GM19438 (cell line): ENCODE data around the gene PTPN5.

Experiments used
- ATAC-seq: cut with Tn5 transposase; IDR thresholded peaks from one replicate; pipeline ENCODE4 v1.9.1; 2021; ENCODE audit warnings: low read depth; ENCODE audit not compliant: unreplicated experiment

PTPN5 gene

DNA sequence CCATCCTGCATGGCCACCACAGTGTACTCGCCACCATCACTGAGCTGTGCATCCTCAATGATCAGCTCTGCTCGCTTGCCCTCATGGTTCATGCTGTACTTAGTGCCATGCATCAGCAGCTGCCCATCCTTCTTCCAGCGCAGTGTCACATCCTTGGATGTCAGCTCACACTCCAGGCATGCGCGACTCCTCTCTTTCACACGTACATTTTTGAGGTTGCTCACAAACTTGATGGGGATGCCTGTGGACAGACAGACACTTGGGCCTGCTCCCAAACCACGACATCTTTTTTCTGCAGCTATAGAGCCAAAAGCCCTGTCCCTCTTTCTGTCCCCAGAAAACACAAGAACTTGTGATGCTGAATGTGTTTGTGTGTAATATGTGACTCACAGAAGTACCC lies 76.1 kb downstream of the PTPN5 start:
- no peak for ATAC-seq

DNA sequence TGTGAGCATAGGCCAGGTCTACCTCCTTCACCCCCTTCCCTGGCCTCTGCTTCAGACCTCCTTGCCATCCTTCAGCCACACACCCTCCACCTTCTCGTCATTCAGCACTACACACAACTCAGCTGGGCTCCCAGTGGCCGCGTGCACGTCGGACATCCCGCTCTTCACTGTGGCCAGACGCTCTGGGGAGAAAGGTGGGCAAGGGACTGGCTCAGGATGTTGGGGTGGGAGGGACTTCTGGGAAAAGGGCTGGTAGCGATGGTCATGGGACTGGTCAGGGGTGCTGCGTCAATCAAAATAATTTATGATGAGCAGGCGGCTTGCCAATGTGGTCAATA lies 77.2 kb downstream of the PTPN5 start:
- no peak for ATAC-seq

DNA sequence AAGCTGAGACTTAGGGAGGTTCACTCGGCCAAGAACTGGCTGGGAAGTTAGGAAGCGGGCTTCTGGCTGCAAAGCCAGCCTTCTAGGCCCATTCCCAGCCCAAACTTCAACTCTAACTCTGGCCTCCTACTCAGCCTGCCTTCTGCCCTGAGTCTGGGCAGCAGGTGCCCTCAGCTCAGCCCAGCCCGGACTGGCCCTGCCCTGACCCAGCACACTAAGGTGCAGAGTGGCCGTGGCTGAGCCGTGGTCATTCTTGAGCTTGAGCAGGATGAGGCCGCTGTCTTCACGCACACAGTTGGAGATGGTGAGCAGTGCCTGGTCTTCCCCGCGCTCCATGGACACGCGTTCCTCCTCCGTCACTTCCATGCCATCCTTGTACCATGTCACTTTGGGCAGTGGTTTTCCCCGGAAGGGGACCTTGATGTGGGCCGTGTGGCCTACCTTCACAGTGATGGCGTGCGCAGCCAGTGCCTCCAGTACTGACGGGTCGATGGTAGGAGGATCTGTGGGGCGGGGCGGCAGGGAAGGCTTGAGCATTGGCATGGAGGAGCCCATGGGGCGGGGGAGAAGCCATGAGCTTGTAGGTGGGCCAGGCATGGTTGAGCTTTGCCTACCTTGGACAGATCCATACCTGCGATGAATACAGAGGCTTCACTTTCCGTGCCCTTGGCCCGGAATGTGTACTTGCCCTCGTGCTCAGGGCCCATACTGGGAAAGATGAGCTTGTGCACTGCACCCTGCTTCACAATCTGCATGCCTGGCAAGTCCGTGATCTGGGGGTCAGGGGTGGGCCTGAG lies 77.8 kb downstream of the PTPN5 start:
- no peak for ATAC-seq

DNA sequence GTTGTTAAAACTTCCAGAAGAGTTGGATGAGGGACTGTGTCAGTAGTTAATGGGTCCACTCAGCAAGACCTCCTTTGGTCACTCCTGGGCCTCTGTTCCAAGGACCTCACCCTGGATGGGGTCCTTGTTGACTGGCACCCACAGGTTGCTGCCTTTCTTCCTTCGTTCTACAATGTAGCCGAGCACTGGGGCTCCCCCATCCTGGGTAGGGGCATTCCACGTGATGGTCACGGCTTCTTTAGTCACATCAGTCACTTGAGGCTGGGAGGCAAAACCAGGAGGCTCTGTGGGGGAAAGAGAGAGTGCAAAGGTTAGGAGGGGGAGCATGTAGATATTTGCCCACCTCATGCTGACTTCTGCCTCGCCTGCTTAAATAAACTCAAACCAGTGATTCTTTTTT lies 81.1 kb downstream of the PTPN5 start:
- ATAC-seq: no peak

DNA sequence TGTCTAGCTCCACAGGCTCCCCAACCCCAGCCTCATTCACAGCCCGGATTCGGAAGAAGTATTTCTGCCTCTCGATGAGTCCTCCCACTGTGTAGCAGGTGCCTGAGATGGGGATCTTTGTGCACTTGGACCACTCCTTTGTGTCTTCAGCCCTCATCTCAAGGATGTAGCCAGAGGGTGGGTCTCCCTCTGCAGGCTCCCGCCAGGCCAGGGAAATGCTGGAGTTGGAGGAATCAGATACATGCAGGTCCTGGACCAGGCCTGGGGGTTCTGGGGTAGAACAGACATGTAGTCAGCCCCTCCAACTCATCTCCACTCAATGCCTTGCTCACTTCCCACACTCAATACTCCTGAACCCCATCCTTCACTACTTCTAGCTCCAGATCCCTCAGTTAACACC lies 82.2 kb downstream of the PTPN5 start:
- ATAC-seq: no peak

DNA sequence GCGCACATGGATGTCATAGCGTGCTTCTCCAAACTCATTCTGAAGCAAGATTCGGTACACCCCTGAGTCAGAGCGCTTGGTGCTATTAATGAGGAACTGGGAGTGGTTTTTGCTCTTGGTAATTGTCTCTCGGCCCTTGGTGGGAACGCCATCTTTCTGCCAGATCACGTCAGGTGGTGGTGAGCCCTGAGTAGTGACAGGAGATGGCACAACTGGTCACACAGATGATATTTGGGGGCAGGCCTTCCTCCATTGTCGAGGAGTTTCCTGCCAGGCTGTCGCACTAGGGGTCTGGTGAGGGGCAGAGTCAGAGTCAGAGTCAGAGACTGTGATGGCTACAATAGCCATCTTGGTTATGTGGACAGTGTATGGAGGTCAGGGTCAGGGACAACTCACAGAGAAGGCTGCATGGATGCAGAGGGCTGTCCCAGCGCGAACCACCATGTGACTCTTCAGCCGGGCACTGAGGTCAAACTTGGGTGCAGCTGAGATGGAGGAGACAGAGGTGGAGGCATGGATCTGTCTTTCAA lies 83.7 kb downstream of the PTPN5 start:
- no peak for ATAC-seq

DNA sequence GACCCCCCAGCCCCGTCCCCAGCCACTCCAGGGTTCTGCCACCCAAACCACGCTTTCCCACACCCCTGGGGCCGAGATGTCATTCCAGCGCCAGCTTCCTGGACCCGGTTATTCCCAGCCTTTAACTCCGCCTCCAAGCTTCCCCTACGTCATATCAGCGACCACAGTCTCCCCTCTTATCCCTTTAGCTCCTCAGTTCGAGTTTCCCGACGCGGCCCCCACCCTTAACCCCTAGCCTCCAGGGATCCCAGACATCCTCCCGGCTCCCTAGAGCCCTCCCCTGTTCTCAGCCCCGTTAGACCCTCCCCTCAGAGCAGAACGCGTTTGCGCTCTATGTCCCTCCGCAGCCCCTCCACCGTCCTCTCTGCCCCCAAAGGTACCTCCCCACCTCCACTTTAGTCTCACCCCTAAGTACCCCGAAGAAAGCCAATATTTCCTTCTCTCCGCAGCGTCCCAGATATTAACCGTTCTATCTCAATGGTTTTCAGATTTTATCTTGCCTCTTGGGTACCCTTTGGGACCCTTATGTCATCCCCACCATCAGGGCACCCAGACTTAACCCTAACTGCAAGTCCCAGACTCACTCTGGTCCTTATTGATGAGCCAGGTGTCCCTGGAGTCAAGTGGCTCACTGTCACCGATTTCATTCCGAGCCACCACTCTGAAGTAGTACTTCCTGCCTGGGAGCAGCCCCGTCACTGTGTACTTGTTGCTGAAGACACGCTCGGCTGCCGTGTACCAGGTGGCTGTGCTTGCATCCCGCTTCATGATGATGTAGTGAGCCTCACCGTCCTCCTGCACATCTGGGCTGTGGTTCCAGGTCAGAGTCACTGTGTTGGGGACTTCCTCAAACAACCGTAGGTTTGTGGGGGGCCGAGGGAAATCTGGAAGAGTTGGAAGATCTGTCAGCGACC lies 85.0 kb downstream of the PTPN5 start:
- ATAC-seq: peak; percentile 62

DNA sequence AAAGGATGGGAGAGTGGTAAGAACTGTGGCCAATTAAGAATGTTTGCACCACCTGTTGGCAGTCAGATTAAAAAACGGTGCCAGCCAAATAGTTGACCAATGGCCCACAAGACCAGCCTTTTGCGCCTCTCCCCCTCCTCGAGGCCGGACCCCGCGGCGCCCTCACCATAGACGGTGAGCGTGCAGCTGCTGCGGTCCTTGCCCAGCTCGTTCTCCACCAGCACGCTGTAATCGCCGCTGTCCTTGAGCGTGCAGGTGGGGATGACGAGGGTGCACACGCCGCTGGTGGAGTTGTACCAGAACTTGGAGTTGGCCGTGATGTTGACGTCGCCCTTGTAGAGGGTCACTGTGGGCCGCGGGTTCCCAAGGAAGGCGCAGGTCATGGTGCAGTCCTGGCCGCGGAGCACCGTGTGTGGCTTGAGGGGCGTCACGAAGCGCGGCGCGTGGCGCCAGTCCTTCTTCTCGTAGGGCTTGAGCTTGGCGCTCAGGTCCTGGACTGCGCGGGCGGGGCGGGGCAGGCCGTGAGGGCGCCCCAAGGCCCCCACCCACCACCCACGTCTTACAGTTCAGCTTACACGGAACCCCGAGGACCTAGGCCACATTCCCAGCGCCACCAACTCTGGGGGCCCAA lies 85.8 kb downstream of the PTPN5 start:
- no peak for ATAC-seq

DNA sequence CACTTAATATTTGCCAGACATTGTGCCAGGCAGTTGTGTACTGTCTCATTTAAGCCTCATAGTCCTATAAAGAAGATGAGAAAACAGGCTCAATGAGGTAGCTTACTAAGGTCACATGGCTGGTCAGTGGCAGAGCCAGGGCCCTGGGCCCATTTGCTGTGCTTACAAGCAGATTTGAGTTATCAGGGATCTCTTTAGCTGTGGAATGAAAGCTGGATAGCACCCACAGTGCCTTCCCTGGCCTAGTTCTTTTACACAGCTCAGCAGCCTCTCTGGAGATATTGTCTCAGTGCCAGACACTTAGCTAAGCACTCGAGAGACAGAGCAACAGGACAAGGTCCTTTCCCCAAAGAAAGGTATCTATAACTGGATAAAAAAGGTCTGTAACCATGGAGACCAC lies 86.9 kb downstream of the PTPN5 start:
- ATAC-seq: no peak

DNA sequence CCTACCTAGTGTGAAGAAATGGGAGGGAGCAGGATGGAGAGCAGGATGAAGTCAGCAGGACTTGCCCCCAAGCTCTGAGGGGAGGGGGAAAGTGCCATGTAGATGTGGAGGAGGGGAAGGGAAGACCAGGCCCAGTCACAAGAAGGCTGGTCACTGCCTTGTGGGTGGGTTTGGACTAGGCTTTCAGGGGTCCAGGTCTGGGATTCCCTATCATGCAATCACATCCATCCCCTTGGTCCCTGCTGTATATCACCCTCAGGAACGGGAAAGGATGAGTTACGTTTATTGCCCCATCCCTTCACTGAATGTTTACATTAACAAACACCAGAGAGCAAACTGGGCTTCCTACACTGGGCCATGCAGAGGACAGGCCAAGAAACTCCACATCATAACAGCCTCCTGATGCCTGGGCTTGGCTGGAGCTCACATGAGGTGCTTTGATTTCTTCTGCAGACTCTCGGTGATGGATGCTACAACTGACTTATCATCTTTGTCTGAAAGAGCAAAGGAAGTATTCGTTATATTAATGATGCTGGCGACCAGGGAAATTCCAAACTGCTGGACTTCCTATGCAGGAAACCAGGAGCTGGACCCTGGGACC lies 87.5 kb downstream of the PTPN5 start:
- no peak for ATAC-seq

DNA sequence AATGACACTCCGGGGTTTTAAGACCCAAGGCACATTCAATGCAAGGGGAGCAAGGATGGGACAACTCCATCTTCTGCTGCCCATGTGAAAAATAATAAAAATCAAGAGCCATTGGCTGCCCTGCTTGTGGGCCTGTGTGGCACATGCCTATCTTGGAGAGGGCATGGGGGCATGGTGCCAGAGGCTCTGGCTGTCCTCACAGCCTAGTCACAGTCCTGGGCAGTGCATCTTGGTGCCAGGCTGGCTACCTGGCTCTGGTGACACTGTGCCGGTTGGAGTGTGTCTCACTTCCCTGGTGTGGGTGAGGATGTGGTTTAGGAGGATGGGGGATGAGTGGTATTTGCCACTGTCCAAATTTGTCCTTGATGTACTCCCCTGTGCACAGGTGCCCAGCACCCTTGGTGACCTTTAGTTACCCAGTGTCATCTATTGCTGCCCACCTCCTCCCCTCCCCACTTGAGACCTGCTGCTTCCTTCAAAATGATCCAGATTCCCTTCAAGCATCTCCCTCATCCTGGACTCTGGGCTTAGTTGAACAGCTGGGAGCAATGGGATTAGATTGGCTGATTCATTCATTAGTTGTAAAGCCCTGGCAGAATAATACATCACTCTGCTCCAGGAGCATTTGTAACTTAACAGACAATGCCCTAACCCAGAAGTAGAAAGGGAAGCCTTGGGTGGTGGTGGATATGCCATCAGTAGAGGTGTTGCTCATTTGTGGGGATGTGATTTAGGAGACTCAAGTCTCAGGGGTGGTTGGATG lies 88.4 kb downstream of the PTPN5 start:
- ATAC-seq: no peak

DNA sequence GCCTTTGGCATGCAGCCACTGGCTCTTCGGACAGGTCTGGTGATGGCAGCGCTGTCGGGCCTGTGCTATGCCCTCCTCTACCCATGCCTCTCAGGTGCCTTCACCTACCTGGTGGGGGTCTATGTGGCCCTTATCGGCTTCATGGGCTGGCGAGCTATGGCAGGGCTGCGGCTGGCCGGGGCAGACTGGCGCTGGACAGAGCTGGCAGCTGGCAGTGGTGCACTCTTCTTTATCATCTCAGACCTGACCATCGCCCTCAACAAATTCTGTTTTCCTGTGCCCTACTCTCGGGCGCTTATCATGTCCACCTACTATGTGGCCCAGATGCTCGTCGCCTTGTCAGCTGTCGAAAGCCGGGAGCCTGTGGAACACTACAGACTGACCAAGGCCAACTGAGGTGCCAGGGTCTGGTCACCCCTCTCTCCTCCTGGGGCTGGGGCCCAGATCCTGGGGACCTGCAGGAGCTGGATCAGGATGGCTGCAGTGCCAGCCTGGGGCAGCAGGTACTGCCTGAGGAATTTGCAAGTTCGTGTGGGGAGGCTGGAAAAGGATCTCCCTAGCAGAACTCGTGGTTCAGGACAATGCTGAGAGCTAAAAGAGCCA lies 89.9 kb downstream of the PTPN5 start:
- no peak for ATAC-seq

DNA sequence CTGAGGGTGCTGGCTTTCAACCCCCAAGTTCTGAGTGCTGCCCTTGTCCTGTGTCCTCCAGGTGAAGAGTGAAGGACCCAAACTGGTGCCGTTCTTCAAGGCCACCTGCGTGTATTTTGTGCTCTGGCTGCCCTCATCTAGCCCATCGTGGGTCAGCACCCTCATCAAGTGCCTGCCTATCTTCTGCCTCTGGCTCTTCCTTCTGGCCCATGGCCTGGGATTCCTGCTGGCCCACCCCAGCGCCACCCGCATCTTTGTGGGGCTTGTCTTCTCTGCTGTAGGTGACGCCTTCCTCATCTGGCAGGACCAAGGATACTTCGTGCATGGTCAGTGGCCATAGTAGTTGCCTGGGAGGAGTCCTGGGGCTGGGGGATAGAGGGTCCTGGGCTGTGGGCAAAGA lies 90.7 kb downstream of the PTPN5 start:
- ATAC-seq: no peak

DNA sequence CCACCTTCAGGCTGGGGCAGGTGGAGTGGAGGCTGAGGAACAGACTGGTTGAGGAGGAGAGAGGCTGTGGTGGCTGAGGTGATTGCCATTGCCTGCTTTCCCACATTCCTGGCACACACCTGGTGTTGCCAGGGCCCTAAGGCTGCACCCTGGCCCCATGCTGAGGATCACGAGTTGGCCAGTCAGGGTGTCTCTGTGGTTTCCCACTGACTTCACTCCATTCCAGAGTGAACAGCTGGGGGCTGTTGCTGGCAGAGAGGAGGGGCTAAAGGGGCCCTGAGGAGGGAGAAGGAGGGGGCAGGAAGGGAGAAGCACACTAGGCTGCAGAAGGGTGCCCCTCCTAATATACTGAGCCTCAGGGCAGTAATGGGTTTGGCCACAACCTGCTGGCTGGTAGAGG lies 91.2 kb downstream of the PTPN5 start:
- ATAC-seq: no peak

DNA sequence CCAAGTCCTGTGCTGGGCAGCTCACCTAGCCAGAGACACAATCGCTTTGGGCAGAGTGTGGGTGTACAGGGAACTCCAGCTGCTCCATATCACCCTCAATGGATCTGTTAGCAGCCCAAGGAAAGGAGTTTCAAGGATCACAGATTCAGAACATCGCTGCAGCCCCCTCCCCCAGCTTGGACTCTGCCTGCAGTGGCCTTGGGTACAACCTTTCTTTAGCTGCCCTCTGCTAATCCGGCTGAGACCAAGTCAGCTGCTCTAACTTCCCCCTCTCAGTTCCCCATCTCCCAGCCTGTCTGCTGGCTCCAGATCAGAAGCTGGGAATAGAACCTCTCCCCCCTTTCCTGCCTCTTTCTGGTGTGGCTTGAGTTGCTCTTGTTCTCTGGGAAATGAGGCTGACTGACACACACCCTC lies 91.7 kb downstream of the PTPN5 start:
- ATAC-seq: no peak

DNA sequence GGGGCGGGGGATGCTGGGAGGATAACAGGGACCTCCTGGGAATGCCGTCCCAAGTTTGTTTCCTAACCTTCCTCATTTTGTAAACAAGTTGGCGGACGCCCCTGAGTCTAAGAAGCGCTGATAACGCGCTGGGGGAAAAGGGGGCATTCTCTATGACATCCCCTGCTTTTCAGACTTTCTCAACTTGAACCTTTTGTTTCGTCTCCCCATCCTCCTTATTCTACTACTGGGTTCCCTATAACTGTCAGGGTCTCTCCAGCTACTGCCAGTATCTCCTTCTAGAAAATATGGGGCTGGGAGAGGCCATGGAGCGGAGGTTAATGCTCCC lies 92.4 kb downstream of the PTPN5 start:
- ATAC-seq: no peak

DNA sequence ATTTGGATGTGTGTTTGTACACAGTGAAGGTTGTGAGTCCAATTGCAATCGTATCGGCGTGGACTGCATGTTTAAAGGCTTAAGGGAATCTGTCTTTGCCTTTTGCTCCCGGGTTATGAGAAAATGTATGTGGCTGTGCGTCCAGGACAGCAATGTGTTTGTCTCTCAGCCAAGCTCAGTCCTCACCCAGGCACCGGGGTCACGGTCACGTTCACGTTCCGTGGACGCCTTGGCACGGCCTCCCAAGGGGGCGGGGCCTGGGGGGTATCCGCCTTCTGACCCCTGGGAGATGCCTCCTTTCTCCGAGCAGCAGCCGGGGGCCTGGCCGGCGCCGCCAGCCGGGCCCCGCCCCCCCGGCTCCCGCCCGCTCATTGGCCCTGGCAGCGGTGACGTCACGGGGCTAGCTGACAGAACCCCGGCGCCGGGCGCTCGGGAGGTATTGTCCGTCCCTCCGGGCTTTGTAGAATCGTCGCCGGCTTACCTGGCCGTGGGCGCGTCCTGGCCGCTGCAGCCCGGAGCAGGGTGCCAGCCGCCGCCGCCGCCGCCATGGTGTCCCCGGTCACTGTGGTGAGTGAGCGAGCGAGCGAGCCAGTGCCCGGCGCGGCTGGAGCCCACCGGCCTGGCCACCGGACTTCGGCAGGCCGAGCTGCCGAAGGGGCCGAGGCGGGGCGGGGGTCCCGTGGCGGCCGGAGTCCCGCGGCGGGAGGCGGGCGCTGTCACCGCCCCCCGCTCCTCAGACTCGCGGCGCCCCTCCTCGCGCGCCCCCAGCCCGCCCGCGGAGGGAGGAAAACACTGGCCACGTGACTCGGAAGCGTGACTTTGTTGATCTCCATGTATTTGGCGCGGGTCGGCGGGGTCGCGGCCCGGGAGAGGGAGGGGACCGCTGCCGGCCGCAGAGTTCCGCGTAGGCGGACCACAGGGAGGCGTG lies 93.0 kb downstream of the PTPN5 start, which contains the start of gene TMEM86A:
Gene TMEM86A (plus strand): TSS at position 439 of the 928 bp plus-strand sequence. CDS start 108 bp downstream, at position 547.
- peak; percentile 97 for ATAC-seq

DNA sequence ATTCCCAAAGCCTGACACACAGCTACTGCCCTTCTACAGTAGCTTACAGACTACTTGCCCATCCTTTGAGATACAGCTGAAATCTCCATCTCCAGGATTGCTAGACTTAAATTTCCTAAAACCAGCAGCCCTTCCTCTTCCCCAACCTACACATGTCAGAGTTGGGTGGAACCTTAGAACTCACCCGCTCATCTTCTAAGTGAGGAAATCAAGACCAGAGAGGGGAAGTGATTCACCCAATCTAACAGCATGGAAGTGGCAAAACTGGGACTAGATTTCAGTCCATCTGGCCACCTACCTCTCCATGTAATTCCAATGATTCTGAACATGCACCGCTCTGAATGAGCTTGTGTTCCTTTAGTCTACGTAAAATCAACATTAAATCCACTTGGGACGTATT lies 94.0 kb downstream of the PTPN5 start:
- no peak for ATAC-seq
